Measurements from ENCODE around the gene TBC1D22A.

- TF ChIP-seq CTCF (IDR thresholded peaks at IDR 0.05) (no peak), EP300 (IDR thresholded peaks at IDR 0.05) (no peak)
These were observed 388.6 kb downstream of the TBC1D22A start for GRCh38 chr22:47151064-47151463.

Data from upper lobe of left lung (tissue), 4 donors.